ENCODE measurements around the gene PIK3CA.

PIK3CA gene

GRCh38 chr3:179147873-179148615 is at the start of gene PIK3CA:
Gene PIK3CA, plus strand, starts transcription at chr3:179148357. Its CDS starts 50,469 bp downstream, at chr3:179198826.
- TF ChIP-seq, protein P1, sequence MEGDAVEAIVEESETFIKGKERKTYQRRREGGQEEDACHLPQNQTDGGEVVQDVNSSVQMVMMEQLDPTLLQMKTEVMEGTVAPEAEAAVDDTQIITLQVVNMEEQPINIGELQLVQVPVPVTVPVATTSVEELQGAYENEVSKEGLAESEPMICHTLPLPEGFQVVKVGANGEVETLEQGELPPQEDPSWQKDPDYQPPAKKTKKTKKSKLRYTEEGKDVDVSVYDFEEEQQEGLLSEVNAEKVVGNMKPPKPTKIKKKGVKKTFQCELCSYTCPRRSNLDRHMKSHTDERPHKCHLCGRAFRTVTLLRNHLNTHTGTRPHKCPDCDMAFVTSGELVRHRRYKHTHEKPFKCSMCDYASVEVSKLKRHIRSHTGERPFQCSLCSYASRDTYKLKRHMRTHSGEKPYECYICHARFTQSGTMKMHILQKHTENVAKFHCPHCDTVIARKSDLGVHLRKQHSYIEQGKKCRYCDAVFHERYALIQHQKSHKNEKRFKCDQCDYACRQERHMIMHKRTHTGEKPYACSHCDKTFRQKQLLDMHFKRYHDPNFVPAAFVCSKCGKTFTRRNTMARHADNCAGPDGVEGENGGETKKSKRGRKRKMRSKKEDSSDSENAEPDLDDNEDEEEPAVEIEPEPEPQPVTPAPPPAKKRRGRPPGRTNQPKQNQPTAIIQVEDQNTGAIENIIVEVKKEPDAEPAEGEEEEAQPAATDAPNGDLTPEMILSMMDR (conservative IDR thresholded peaks at IDR 0.05; ENCODE audit: low read depth, low read length), result no peak
- peak; percentile 99 for DNase-seq (ENCODE audit: low read depth)
- H3K4me3 ChIP-seq (ENCODE audit: low read depth, low read length), result peak within 1 kb of the TSS; percentile 71

GRCh38 chr3:179098388-179099077 is 49.6 kb upstream of the PIK3CA start:
- peak overlapping the region; percentile 30 for H3K4me3 ChIP-seq (ENCODE audit: low read depth, low read length)
- DNase-seq (ENCODE audit: low read depth), result peak; percentile 74

DNA sequence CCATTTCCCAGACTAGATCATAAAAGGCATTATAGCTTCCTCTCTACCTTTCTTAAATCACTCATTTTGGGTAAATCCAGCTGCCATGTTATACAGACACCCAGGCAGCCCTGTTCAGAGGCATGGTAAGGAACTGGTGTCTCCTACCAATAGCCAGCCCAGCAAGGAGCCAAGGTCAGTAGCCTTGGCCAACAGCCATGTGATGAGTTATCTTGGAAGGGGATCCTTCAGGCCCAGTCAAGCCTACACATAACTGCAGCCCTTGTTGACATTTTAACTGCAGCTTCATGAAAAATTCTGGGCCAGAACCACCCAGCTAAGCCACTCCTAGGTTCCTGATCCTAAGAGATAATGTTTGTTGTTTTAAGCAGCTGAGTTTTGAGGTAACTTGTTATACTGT is 47.5 kb upstream of the PIK3CA start:
- DNase-seq (ENCODE audit: low read depth), result peak; percentile 66
- no peak overlapping the region for H3K4me3 ChIP-seq (ENCODE audit: low read depth, low read length)
- TF ChIP-seq, protein P1 (conservative IDR thresholded peaks at IDR 0.05; ENCODE audit: low read depth, low read length), result no peak

More at GRCh38 chr3:179098388-179099077, 49.6 kb upstream of the PIK3CA start:
- TF ChIP-seq, protein P1 (conservative IDR thresholded peaks at IDR 0.05; ENCODE audit: low read depth, low read length), result peak; percentile 49

DNA sequence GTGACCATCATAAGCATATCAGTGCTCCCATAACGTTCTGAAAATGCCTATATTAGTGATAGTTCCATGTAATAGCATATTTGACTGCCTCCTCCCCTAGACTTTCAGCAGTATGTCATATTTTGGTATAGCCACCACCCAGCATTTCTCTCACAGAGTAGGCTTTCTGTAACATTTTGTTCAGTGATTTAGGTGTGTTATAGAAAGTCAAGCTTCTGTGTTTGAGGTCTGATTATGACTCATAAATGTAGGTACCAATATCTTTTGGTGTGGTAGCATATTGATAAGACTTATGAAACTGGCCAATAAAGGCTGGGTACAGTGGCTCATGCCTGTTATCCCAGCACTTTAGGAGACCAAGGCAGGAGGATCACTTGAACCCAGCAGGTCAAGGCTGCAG is 42.3 kb upstream of the PIK3CA start:
- TF ChIP-seq, protein P1 (conservative IDR thresholded peaks at IDR 0.05; ENCODE audit: low read depth, low read length), result no peak
- no peak overlapping the region for H3K4me3 ChIP-seq (ENCODE audit: low read depth, low read length)
- no peak for DNase-seq (ENCODE audit: low read depth)

GRCh38 chr3:179107617-179108016 is 40.5 kb upstream of the PIK3CA start:
- TF ChIP-seq, protein P1 (conservative IDR thresholded peaks at IDR 0.05; ENCODE audit: low read depth, low read length), result no peak
- no peak for DNase-seq (ENCODE audit: low read depth)
- H3K4me3 ChIP-seq (ENCODE audit: low read depth, low read length), result no peak overlapping the region

DNA sequence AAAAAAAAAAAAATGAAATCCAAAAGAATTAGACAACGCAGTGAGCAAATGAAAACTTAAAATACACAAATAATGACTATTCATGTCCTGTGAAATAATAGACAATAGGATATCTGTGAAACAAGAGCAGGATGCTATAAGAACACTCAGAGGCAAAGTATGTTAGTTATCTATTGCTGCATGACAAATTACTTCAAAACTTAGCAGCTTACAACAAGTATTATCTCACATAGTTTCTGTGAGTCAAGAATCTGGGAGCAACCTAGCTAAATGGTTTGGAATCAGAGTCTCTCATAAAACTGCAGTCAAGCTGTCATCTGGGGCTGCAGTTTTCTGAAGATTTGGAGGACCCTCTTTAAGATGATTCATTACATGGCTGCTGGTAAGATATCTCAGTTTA is 40.1 kb upstream of the PIK3CA start:
- DNase-seq (ENCODE audit: low read depth), result peak; percentile 81

More for the DNA sequence above, 40.1 kb upstream of the PIK3CA start:
- TF ChIP-seq, protein P1 (conservative IDR thresholded peaks at IDR 0.05; ENCODE audit: low read depth, low read length), result no peak
- H3K4me3 ChIP-seq (ENCODE audit: low read depth, low read length), result no peak overlapping the region

Data from choroid plexus epithelial cell (primary cell).